ENCODE data around the gene EHD1.

Gene EHD1

GRCh38 chr11:64871492-64871891 is 6.9 kb downstream of the EHD1 start:
- no peak for DNase-seq

GRCh38 chr11:64870893-64871466 is 7.4 kb downstream of the EHD1 start:
- DNase-seq: no peak

GRCh38 chr11:64870176-64870892 is 8.1 kb downstream of the EHD1 start:
- DNase-seq: no peak

- no peak for DNase-seq
These were observed 8.7 kb downstream of the EHD1 start for GRCh38 chr11:64869571-64870175.

- no peak for DNase-seq
These were observed 9.4 kb downstream of the EHD1 start for GRCh38 chr11:64868904-64869570.

GRCh38 chr11:64867748-64868462 is 10.5 kb downstream of the EHD1 start:
- no peak for DNase-seq

GRCh38 chr11:64866173-64866491 is 12.3 kb downstream of the EHD1 start:
- no peak for DNase-seq

- DNase-seq: no peak
These were observed 12.9 kb downstream of the EHD1 start for GRCh38 chr11:64865286-64866172.

- no peak for DNase-seq
These were observed 13.7 kb downstream of the EHD1 start for GRCh38 chr11:64864473-64865285.

- no peak for DNase-seq
These were observed 14.3 kb downstream of the EHD1 start for GRCh38 chr11:64864135-64864472.

- DNase-seq: no peak
These were observed 14.9 kb downstream of the EHD1 start for GRCh38 chr11:64863391-64864060.

- no peak for DNase-seq
These were observed 15.4 kb downstream of the EHD1 start for GRCh38 chr11:64862987-64863390.

GRCh38 chr11:64861227-64861975 is 17.0 kb downstream of the EHD1 start:
- DNase-seq: no peak

GRCh38 chr11:64859542-64860414 is 18.6 kb downstream of the EHD1 start:
- no peak for DNase-seq

- no peak for DNase-seq
These were observed 19.8 kb downstream of the EHD1 start for GRCh38 chr11:64858467-64859263.

GRCh38 chr11:64857485-64857884 is 20.9 kb downstream of the EHD1 start:
- DNase-seq: no peak

- DNase-seq: no peak
These were observed 21.8 kb downstream of the EHD1 start for GRCh38 chr11:64856382-64857227.

All from NCI-H2029 treated with DMSO at 0.1 percent for 48 hours (cell line).